Measurements from ENCODE around the gene CSTF2T.
"Not testable (repeated sequence)": the region's sequence is repeated elsewhere in the genome, so short reads cannot be mapped to it uniquely, and the experiment has no call there.

The CSTF2T gene

GRCh38 chr10:51698473-51699063 lies 827 bp downstream of the CSTF2T start:
- DNase-seq, result no peak

DNA sequence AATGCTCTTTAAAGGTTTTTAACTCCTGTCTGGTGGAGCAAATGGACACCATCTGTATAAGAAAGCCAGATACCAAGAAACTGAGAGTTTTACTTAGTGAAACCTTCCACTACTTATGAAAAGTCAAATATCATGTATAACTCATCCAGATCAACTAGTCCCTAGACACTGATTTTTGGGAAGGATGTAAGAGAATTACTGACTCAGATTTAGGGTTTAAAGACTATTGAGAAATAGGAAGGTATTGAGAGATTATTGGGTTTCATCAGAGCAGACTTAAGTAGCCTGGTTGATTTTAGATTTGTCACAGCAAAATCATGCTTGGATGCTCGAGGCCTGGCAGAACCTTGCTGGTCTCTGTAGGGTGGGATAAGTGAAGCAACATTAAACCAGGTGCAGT lies 3.1 kb downstream of the CSTF2T start:
- no peak for DNase-seq

DNA sequence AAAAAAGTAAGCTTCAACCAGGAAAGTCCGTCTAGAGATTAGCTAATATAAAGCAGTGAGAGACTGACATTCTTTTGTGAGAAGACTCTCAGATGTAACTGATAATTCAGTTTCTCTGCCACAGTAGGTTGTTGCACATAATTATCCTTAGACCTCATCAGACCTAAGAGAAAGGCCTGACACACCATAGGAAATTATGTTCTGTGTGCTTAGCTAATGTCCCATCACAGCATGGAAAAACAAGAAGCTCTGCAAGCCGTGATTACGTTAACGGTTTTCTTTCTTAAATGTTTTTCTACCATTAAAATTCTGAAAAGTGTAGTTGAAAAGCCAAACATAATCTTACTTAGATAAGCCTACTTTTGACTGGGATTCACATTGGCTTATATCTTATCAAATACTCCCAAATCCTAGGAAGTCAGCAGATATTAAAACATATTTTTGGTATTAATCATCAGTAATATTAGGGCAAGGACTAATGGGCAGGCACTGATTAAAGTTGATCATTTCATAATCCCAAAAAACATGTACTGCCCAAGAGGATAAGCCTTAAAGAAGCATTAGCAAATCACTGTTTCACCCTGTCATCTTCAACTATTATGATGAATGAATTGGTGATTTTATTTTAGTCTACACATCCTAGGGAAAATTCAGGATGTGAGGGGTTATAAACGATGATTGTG lies 5.2 kb downstream of the CSTF2T start:
- no peak for DNase-seq

DNA sequence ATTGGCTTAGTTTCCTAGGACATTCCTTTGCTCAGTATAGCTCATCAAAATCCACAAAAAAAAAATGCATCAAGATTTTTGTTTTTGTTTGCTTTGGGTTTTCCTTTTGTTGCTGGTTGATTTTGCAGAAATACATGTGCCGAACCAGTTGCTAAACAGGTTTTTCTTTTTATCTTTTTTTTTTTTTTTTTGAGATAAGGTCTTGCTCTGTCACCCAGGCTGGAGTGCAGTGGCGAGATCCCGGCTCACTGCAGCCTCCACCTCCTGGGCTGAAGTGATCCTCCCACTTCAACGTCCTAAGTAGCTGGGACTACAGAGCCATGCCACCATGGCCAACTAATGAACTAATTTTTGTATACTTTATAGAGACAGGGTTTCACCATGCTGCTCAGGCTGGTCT lies 8.3 kb downstream of the CSTF2T start:
- DNase-seq, result no peak

- DNase-seq, result no peak
Observed at GRCh38 chr10:51689536-51689935, 9.9 kb downstream of the CSTF2T start.

- not testable (repeated sequence) for DNase-seq
Observed at GRCh38 chr10:51688826-51689225, 10.6 kb downstream of the CSTF2T start.

- no peak for DNase-seq
Observed at GRCh38 chr10:51687296-51687695, 12.1 kb downstream of the CSTF2T start.

GRCh38 chr10:51685768-51686167 lies 13.6 kb downstream of the CSTF2T start:
- no peak for DNase-seq

- DNase-seq, result no peak
Observed at GRCh38 chr10:51683031-51683691, 16.2 kb downstream of the CSTF2T start.

- DNase-seq, result no peak
Observed at GRCh38 chr10:51679841-51680240, 19.6 kb downstream of the CSTF2T start.

- DNase-seq, result no peak
Observed at GRCh38 chr10:51675088-51675487, 24.3 kb downstream of the CSTF2T start.

- DNase-seq, result no peak
Observed at GRCh38 chr10:51672039-51672535, 27.3 kb downstream of the CSTF2T start.

- no peak for DNase-seq
Observed at GRCh38 chr10:51669041-51669440, 30.4 kb downstream of the CSTF2T start.

- no peak for DNase-seq
Observed at GRCh38 chr10:51668336-51668689, 31.1 kb downstream of the CSTF2T start.

DNA sequence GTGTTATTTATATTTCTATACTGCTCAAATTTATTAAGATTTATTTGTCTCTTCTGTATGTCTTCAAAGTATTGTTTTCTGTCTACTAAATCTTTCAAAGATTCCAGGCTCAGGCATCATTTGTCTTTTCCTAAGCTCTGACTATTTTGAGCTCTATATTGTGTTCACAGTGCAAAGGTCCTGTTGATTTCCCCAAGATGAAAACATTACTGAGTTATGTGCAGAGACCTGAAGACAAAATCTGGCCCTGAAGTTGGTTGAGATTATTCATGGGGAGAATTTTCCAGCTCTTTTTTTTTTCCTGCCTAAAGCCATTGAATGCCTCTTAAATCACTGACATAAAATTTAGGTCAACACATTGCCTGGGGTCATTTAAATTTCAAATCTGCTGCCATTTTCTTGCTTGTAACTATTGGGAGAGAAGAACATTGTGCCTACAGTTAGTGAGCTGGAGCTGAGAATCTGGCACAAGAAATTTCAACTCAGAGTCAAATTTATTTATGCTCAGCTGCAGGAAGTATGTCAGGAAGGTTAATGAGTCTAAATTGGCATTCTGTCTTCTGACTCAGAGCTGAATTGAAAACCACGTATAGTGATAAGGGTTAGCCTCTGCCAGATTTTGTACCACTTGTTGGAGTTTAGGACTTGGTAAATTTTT lies 31.6 kb downstream of the CSTF2T start:
- DNase-seq, result no peak

GRCh38 chr10:51666456-51666855 lies 32.9 kb downstream of the CSTF2T start:
- no peak for DNase-seq

- no peak for DNase-seq
Observed at GRCh38 chr10:51663086-51663485, 36.3 kb downstream of the CSTF2T start.

DNA sequence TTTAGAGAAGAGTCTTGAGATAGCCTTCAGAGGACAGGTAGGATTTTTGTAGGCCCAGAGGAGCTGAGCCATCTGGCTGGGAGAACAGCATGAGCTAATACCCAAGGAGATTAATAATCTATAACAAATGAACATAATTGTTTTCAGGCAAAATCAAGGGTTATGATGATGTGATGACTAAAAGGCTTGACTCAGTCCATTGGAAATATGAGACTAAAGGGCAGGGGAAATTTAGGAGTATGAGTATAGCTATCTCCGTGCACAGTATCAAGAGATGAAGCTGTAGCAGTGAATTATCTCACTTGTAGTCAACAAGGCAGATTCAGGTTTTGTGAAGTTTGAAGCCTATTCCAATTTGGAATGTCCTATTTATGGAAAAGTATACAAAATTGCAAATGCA lies 40.1 kb downstream of the CSTF2T start:
- DNase-seq, result no peak

DNA sequence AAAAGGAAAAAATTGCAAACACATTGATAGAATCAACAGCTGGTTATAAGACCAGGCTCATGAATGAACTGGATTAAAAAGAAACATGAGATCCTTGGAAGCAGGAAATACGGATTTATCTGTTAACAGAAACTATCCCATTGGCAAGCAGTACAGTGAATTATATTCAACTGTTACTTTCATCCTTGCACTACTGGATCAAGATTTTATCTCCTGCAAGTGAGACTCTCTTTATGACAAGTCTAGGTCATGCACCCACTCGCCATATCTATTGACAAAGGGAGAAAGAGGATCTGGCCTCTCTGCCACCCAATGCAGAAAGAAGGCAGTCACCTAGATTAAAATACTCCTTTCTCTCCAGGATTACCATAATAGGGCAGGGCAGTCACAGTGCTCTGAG lies 41.4 kb downstream of the CSTF2T start:
- DNase-seq, result no peak

- DNase-seq, result no peak
Observed at GRCh38 chr10:51656503-51656902, 42.9 kb downstream of the CSTF2T start.

GRCh38 chr10:51654918-51655317 lies 44.5 kb downstream of the CSTF2T start:
- DNase-seq, result no peak

DNA sequence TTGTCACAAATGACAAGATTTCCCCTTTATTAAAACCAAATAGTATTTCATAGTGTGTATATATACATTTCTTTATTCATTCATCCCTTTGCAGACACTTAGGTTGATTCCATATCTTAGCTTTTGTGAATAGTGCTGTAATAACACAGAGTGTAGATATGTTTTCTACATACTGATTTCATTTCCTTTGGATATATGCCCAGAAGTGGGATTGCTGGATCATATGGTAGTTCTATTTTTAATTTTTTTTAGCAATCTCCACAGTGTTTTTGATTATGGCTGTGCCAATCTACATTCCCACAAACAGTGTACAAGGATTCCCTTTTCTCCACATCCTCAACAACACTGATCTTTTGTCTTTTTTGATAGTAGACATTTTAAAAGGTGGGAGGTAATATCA lies 46.4 kb downstream of the CSTF2T start:
- DNase-seq, result no peak

DNA sequence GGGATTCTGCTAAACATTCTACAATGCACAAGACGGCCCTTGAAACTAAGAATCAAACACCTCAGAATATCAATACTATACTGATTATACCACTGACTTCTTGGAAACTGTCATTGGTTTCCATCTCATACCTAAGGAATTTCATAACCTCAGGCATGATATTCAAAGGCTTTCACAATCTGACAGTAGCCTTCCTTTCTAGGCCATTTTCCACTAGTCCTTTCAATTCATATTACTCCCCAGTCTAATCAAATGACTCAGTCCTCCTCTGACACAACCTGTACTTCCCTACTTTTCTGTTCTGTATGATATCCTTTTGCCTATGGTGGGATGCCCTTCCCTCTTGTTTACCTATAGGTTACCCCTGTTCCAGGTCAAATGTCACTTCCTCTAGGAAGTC lies 48.3 kb downstream of the CSTF2T start:
- DNase-seq, result no peak

Measured in right kidney (tissue), 1 donor.